Prostate gland (tissue), 2 donors: ENCODE measurements around the gene TOMM40. TPM values are rescaled to one million over a fixed set of nuclear protein-coding genes. Genes with fewer than 3 reads are reported as not detected.
"Not testable (repeated sequence)": the region's sequence is repeated elsewhere in the genome, so short reads cannot be mapped to it uniquely, and the experiment has no call there.

Experiments
- DNase-seq: peaks from one replicate; pipeline ENCODE4 v3.0.0-alpha.2; 2019; ENCODE audit warnings: low spot score
- H3K27ac ChIP-seq, 2 donors: fragments of 200-600 bp; sonication (generic); 2 replicates each; pipeline ENCODE4 v1.5.1; 2017 to 2019
- H3K27me3 ChIP-seq: fragments of 200-600 bp; sonication (generic); replicated peaks from 2 replicates; pipeline ENCODE4 v1.5.1; 2019; ENCODE audit not compliant: insufficient read depth
- H3K36me3 ChIP-seq, 2 donors: fragments of 200-600 bp; sonication (generic); 1 replicate in 1 of 2; 2 replicates in 1 of 2; pipeline versions ENCODE4 v1.5.1 to v1.8.1; 2017 to 2019
- H3K4me1 ChIP-seq: fragments of 200-600 bp; sonication (generic); replicated peaks from 2 replicates; pipeline ENCODE4 v1.5.1; 2019
- H3K4me3 ChIP-seq, 2 donors: fragments of 200-600 bp; sonication (generic); 2 replicates each; pipeline ENCODE4 v1.5.1; 2017 to 2019
- H3K9me3 ChIP-seq: fragments of 200-600 bp; sonication (generic); 2 replicates; pipeline ENCODE4 v1.5.1; 2017
- CTCF ChIP-seq, 4 experiments: fragments of 200-600 bp in 2 of 4; fragments of 450-650 bp in 2 of 4; sonication (generic) in 2 of 4; IDR thresholded peaks; 1 replicate in 3 of 4; 2 replicates in 1 of 4; pipeline ENCODE4 v1.5.1; 2016 to 2019; ENCODE audit warnings: antibody characterized with exemption in 4 of 4, mild to moderate bottlenecking in 2 of 4, moderate library complexity in 2 of 4
- POLR2A ChIP-seq: fragments of 450-650 bp; IDR thresholded peaks from one replicate; pipeline ENCODE4 v1.6.1; 2016; ENCODE audit warnings: antibody characterized with exemption, mild to moderate bottlenecking
- POLR2AphosphoS5 ChIP-seq: sonication (generic); formaldehyde crosslinking; IDR thresholded peaks from one replicate; pipeline ENCODE4 v1.6.1; 2017; ENCODE audit warnings: antibody characterized with exemption
- WGBS: methylation state at CpG from one replicate; pipeline ENCODE4 v1.1.5; 2018; 5-methylcytosine and 5-hydroxymethylcytosine counted together
- intact Hi-C: fragments of 100-400 bp; cut with DNase I; formaldehyde crosslinking; loops from one replicate; pipeline ENCODE4 v1.14.2; 2022
- total RNA-seq, 2 donors: library from RNA; depleted of rRNA; stranded (reverse); fragments of >200 nt; gene quantifications; one replicate each; pipeline ENCODE4 v1.1.0, GENCODE V29; 2016

Gene TOMM40
- total RNA-seq, 2 donors from 2014 or later = 44.9 to 81.3 TPM

GRCh38 chr19:44878120-44878865 is 12.8 kb upstream of the TOMM40 start:
- intact Hi-C loops = no loop called here
- WGBS = 58% methylated on average over 26 of the region's 26 CpGs

GRCh38 chr19:44879309-44880065 is 11.6 kb upstream of the TOMM40 start:
- TF ChIP-seq POLR2A (no peak), POLR2AphosphoS5 (no peak), CTCF (IDR thresholded peaks at IDR 0.05) (no peak)
- no peak for DNase-seq
- Histone ChIP-seq H3K4me1 (no peaks in the 10 kb centered on the region), H3K4me3 (no peak overlapping the region), H3K27ac (peak overlapping the region in 1 of 2 donors; percentile 16), H3K36me3 (peaks cover 5% of the 10 kb centered on the region in 2 donors), H3K9me3 (no peaks in the 10 kb centered on the region), H3K27me3 (no peaks in the 10 kb centered on the region)
- WGBS = 83% methylated on average over 18 of the region's 18 CpGs
- intact Hi-C loops = no loop called here

More at GRCh38 chr19:44878120-44878865, 12.8 kb upstream of the TOMM40 start:
- H3K4me3 ChIP-seq = no peak overlapping the region
- TF ChIP-seq POLR2A = no peak
- TF ChIP-seq CTCF (IDR thresholded peaks at IDR 0.05) = no peak
- no peak for TF ChIP-seq POLR2AphosphoS5
- H3K27ac ChIP-seq = peak overlapping the region in 1 of 2 donors; percentile 16
- no peak for DNase-seq
- H3K27me3 ChIP-seq = no peaks in the 10 kb centered on the region
- H3K36me3 ChIP-seq = peaks cover 14 to 17% of the 10 kb centered on the region in 2 donors
- H3K9me3 ChIP-seq = no peaks in the 10 kb centered on the region
- no peaks in the 10 kb centered on the region for H3K4me1 ChIP-seq

GRCh38 chr19:44882063-44882462 is 9.0 kb upstream of the TOMM40 start:
- no peak overlapping the region for H3K4me3 ChIP-seq

GRCh38 chr19:44882619-44883397 is 8.2 kb upstream of the TOMM40 start:
- H3K9me3 ChIP-seq, H3K27ac ChIP-seq, intact Hi-C loops, H3K27me3 ChIP-seq, H3K4me3 ChIP-seq, H3K4me1 ChIP-seq, H3K36me3 ChIP-seq, DNase-seq: not testable (repeated sequence)
- 91% methylated on average over 19 of the region's 19 CpGs for WGBS

More at GRCh38 chr19:44882063-44882462, 9.0 kb upstream of the TOMM40 start:
- Histone ChIP-seq H3K36me3 (no peaks in the 10 kb centered on the region), H3K4me1 (no peaks in the 10 kb centered on the region), H3K27ac (no peak overlapping the region), H3K27me3 (no peaks in the 10 kb centered on the region), H3K9me3 (no peaks in the 10 kb centered on the region)
- WGBS = 92% methylated on average over 15 of the region's 15 CpGs
- TF ChIP-seq CTCF (IDR thresholded peaks at IDR 0.05) (no peak), POLR2AphosphoS5 (no peak), POLR2A (no peak)
- DNase-seq = no peak
- intact Hi-C loops = no loop called here

- no peak overlapping the region for H3K4me3 ChIP-seq
- WGBS = 81% methylated on average over 5 of the region's 5 CpGs
- no peaks in the 10 kb centered on the region for H3K9me3 ChIP-seq
- DNase-seq = no peak
- intact Hi-C loops = no loop called here
- no peak for TF ChIP-seq POLR2A
- H3K36me3 ChIP-seq = no peaks in the 10 kb centered on the region
- H3K4me1 ChIP-seq = no peaks in the 10 kb centered on the region
- no peaks in the 10 kb centered on the region for H3K27me3 ChIP-seq
- H3K27ac ChIP-seq = no peak overlapping the region
These were observed 7.1 kb upstream of the TOMM40 start for GRCh38 chr19:44883922-44884321.
